ENCODE data around the gene FLT4. TPM values are rescaled to one million over a fixed set of nuclear protein-coding genes. Genes with fewer than 3 reads are reported as not detected.

FLT4 gene
- total RNA-seq, 1 donor from 2014 or later: 0.10 TPM

DNA sequence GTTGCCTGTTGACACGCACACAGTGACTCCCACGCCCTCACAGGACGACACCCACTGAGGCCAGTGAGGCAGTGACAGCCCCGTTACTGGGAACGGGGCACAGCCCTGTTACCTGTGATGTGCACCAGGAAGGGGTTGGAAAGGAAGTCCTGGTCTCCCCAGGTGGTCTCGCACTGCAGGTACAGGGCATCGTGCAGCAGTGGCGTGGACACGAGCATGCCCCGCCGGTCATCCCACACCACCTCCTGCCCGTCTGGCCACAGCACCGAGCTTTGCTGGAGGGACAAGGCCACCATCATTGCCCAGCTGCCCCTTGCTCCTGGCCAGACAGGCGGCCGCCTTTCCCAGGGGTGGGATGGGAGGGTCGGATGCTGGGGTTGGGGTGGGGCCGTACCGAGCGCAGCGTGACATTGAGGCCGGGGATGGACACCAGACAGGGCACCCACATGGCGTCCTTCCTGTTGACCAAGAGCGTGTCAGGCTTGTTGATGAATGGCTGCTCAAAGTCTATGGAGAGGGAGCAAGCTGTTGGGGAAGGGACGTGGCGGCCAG lies 19.5 kb downstream of the FLT4 start:
- H3K36me3 Mint-ChIP-seq (ENCODE audit: low read depth): no peaks in the 10 kb centered on the region
- no peak overlapping the region for H3K27ac Mint-ChIP-seq (ENCODE audit: unreplicated experiment)
- H3K27me3 Mint-ChIP-seq (ENCODE audit: low read depth): peaks cover 7% of the 10 kb centered on the region
- no peak for DNase-seq (ENCODE audit: low spot score)
- TF ChIP-seq, protein P1, sequence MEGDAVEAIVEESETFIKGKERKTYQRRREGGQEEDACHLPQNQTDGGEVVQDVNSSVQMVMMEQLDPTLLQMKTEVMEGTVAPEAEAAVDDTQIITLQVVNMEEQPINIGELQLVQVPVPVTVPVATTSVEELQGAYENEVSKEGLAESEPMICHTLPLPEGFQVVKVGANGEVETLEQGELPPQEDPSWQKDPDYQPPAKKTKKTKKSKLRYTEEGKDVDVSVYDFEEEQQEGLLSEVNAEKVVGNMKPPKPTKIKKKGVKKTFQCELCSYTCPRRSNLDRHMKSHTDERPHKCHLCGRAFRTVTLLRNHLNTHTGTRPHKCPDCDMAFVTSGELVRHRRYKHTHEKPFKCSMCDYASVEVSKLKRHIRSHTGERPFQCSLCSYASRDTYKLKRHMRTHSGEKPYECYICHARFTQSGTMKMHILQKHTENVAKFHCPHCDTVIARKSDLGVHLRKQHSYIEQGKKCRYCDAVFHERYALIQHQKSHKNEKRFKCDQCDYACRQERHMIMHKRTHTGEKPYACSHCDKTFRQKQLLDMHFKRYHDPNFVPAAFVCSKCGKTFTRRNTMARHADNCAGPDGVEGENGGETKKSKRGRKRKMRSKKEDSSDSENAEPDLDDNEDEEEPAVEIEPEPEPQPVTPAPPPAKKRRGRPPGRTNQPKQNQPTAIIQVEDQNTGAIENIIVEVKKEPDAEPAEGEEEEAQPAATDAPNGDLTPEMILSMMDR (IDR thresholded peaks at IDR 0.05): no peak
- H3K4me3 Mint-ChIP-seq (ENCODE audit: unreplicated experiment): no peak overlapping the region
- no peaks in the 10 kb centered on the region for H3K9me3 Mint-ChIP-seq (ENCODE audit: low read depth)
- H3K4me1 Mint-ChIP-seq (ENCODE audit: low read depth): no peaks in the 10 kb centered on the region

DNA sequence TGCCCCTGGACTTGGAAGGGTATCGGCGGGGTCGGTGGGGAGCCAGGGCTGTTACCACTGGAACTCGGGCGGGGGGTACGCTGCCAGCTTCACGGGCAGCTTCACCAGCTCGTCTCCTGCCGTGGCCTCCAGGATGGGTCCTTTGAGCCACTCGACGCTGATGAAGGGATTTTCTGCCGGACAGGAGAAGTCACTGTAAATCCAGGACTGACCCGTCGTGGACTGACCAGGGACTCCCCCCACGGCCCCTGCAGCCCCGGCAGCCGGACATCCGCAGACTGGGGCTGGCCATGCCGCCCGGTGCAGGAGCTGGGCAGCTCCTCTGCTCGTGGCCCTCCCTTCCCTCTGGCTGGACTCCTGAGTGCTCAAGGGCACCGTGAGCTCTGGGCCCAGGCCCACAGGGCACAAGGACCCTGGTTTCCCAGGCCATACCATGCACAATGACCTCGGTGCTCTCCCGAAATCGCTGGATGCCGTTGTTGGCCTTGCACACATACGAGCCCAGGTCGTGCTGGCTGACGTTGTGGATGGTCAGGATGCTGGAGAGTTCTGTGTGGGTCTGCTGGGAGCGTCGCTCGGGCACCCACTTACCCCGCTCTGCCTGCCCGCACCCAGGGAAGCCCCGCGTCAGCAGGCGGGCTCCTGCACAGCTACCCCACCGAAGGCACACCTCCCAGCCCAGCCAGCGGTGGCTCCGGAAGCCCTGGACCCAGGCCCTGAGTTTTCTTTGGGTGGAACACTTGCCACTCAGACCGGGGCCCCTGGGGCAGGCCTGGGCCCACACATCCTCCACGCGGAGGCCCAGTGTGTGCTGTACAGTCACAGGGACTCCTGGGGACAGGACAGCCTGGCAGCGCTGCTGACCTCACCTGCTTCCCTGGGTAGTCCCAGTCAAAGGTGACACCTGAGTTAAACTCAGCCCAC lies 20.3 kb downstream of the FLT4 start:
- no peak overlapping the region for H3K4me3 Mint-ChIP-seq (ENCODE audit: unreplicated experiment)
- no peaks in the 10 kb centered on the region for H3K9me3 Mint-ChIP-seq (ENCODE audit: low read depth)
- DNase-seq (ENCODE audit: low spot score): no peak
- peaks cover 6% of the 10 kb centered on the region for H3K27me3 Mint-ChIP-seq (ENCODE audit: low read depth)
- TF ChIP-seq, protein P1 (IDR thresholded peaks at IDR 0.05): no peak
- no peak overlapping the region for H3K27ac Mint-ChIP-seq (ENCODE audit: unreplicated experiment)
- H3K4me1 Mint-ChIP-seq (ENCODE audit: low read depth): no peaks in the 10 kb centered on the region
- no peaks in the 10 kb centered on the region for H3K36me3 Mint-ChIP-seq (ENCODE audit: low read depth)

DNA sequence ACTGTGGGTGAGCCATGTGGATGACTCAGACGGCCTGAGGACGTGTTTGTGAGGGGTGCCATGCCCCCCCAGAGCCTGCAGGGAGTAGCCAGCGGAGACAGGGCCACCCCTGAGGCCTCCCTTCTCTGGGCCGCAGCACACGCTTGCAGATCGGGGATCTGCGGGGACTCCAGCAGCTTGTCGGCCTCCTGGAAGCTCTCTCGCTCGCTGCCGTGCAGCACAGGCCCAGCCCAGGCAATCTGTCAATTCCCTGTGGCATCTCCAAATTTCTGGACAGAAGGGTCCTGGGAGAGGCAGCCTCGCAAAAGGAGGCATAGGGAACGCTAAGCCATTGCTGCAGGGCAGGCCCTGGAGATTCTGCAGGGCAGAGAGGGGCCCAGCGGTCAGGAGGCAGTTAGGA lies 21.2 kb downstream of the FLT4 start:
- Mint-ChIP-seq H3K27ac (ENCODE audit: unreplicated experiment) (no peak overlapping the region), H3K36me3 (ENCODE audit: low read depth) (no peaks in the 10 kb centered on the region), H3K9me3 (ENCODE audit: low read depth) (no peaks in the 10 kb centered on the region), H3K27me3 (ENCODE audit: low read depth) (peaks cover 4% of the 10 kb centered on the region), H3K4me1 (ENCODE audit: low read depth) (no peaks in the 10 kb centered on the region), H3K4me3 (ENCODE audit: unreplicated experiment) (no peak overlapping the region)
- TF ChIP-seq, protein P1 (IDR thresholded peaks at IDR 0.05): no peak
- no peak for DNase-seq (ENCODE audit: low spot score)

DNA sequence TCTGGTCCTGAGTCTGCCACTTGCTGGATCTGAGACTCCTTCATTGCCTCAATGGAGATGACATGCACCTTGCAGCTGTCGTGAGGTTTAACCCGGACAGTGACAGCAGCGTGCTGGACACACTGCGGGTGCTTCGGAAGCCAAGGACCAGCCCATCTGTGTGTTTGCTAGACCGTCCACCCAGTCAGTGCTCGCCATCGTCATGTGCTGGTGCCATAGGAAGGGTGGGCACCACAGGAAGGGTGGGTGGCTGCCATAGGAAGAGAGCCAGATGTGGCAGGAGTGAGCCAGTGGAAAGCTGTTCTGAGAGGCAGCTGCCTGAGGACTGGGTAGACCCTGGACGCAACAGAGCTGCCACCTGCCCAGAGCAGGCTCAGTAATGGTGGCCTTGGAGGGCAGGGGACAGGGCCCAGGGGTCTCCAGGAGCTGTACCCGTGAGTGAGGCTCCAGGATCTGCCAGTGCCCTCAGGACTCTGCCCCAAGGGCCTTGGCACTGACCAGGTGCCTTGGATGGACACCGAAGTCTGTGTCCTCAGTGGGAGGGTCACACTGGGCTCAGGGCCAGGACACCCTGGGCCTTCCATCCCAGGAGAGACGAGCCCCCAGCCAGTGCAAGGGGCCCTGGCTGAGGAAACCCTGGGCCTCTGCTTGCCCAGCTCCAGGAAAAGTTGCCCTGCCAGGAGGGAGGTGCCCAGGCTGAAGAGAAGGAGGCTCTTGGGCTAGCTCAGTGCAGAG lies 21.8 kb downstream of the FLT4 start:
- TF ChIP-seq, protein P1 (IDR thresholded peaks at IDR 0.05): no peak
- Mint-ChIP-seq H3K4me3 (ENCODE audit: unreplicated experiment) (no peak overlapping the region), H3K9me3 (ENCODE audit: low read depth) (no peaks in the 10 kb centered on the region), H3K4me1 (ENCODE audit: low read depth) (no peaks in the 10 kb centered on the region), H3K27me3 (ENCODE audit: low read depth) (peaks cover 3% of the 10 kb centered on the region), H3K36me3 (ENCODE audit: low read depth) (no peaks in the 10 kb centered on the region), H3K27ac (ENCODE audit: unreplicated experiment) (no peak overlapping the region)
- no peak for DNase-seq (ENCODE audit: low spot score)
